NCI-H226 (cell line): ENCODE data around the gene TM2D3.

Experiments used
- DNase-seq: peaks from one replicate; pipeline ENCODE4 v3.0.0-alpha.2; 2015

Gene TM2D3

GRCh38 chr15:101652098-101652785, at the start of gene TM2D3:
Gene TM2D3 (minus strand): TSS chr15:101652381. CDS start chr15:101652361, 20 bp downstream.
- DNase-seq = peak; percentile 92

- peak; percentile 48 for DNase-seq
Observed at GRCh38 chr15:101698314-101698713, 46.1 kb upstream of the TM2D3 start.

GRCh38 chr15:101697488-101697887, 45.3 kb upstream of the TM2D3 start:
- no peak for DNase-seq

- DNase-seq = no peak
Observed at GRCh38 chr15:101696829-101697228, 44.6 kb upstream of the TM2D3 start.

GRCh38 chr15:101694261-101694660, 42.1 kb upstream of the TM2D3 start:
- DNase-seq = no peak

- DNase-seq = no peak
Observed at GRCh38 chr15:101692801-101693598, 40.8 kb upstream of the TM2D3 start.

- DNase-seq = no peak
Observed at GRCh38 chr15:101689901-101690300, 37.7 kb upstream of the TM2D3 start.

GRCh38 chr15:101686718-101687117, 34.5 kb upstream of the TM2D3 start:
- DNase-seq = no peak

- no peak for DNase-seq
Observed at GRCh38 chr15:101684877-101685276, 32.7 kb upstream of the TM2D3 start.

- DNase-seq = peak; percentile 95
Observed at GRCh38 chr15:101684384-101684783, 32.2 kb upstream of the TM2D3 start.

- DNase-seq = no peak
Observed at GRCh38 chr15:101679806-101680205, 27.6 kb upstream of the TM2D3 start.

GRCh38 chr15:101676921-101677329, 24.7 kb upstream of the TM2D3 start:
- DNase-seq = no peak

GRCh38 chr15:101675796-101676582, 23.8 kb upstream of the TM2D3 start:
- DNase-seq = no peak

- DNase-seq = peak; percentile 63
Observed at GRCh38 chr15:101675015-101675414, 22.8 kb upstream of the TM2D3 start.

GRCh38 chr15:101672298-101672697, 20.1 kb upstream of the TM2D3 start:
- no peak for DNase-seq

- DNase-seq = no peak
Observed at GRCh38 chr15:101669744-101670143, 17.6 kb upstream of the TM2D3 start.

GRCh38 chr15:101667881-101668280, 15.7 kb upstream of the TM2D3 start:
- no peak for DNase-seq

- DNase-seq = no peak
Observed at GRCh38 chr15:101664303-101664913, 12.2 kb upstream of the TM2D3 start.

GRCh38 chr15:101662203-101662602, 10.0 kb upstream of the TM2D3 start:
- DNase-seq = no peak

GRCh38 chr15:101660005-101660404, 7.8 kb upstream of the TM2D3 start:
- DNase-seq = no peak

GRCh38 chr15:101657968-101658784, 6.0 kb upstream of the TM2D3 start:
- DNase-seq = no peak

- no peak for DNase-seq
Observed at GRCh38 chr15:101657171-101657570, 5.0 kb upstream of the TM2D3 start.
